ENCODE results near the gene BMERB1. TPM values are rescaled to one million over a fixed set of nuclear protein-coding genes. Genes with fewer than 3 reads are reported as not detected.
"Not testable (repeated sequence)": the region's sequence is repeated elsewhere in the genome, so short reads cannot be mapped to it uniquely, and the experiment has no call there.

The BMERB1 gene
- total RNA-seq, 1 experiment from 2014 or later: 10.3 TPM

DNA sequence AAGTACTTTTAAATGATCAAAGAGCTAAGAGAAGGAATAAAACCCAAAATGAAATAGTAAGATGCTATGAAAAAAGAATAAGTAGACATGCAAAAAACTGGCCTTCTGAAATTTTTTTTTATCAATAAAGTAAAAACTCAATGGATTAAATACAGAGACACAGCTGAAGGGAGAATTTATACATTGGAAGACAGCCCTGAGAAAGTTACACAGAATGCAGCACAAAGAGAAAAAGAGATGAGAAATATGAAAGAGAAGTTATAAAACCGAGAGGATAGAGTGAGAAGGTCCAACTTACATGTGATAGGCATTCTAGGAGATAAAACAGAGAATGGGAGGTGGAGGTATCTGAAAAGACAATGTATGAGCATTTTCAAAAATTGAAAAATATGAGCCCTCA, 151.6 kb downstream of the BMERB1 start:
- no peak for DNase-seq (ENCODE audit: low read depth)

- no peak for DNase-seq (ENCODE audit: low read depth)
These were observed 152.3 kb downstream of the BMERB1 start for GRCh38 chr16:15586716-15587115.

DNA sequence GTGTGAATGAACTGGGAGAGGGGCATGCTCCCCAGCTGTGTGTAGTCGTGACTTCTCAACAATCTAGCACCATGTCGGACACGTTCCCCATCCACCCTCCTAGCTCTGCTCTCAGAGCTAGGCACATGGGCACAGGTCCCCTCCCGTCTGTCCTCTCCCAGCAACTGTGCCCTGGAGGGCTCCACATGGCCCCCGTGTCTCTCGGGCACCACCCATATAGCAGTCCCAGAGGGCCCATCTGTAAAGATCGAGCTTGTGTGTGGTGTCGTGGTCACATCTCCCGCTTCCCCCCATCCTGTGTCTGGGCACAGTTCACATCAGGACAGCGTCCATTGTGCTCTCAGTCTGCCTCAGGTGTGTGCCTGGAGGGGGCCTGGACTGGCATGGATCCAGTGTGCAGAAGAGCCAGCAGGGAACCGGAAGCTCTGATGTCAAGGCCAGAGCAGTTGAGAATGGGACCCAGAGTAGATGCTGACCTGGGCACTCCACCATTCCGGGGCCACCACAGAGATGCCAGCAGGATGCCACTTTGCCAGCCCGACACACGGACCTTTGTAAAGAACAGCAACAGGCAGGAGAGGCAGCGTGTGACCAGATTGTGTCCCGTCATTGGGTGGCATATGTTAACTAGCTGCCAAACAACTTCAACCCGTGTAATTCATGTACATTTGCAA, 152.9 kb downstream of the BMERB1 start:
- DNase-seq (ENCODE audit: low read depth): no peak

DNA sequence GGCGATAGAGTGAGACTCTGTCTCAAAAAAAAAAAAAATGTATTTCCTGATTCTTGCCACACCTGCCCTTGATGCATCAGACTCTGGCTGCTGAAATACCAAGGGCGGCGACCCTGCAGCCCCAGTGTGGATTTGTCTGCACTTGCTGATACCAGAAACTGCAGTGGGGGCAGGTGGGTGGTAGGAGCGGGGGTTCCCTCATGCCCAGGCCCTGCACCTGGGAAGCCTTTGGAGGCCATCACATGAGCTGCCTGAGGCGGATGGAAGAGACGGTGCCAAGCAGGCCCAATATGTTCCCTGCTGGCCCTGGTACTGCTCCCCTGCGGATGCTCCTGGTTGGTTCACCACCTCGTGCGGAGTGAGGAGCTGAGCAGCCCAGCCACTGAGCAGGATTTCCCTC, 157.9 kb downstream of the BMERB1 start:
- DNase-seq (ENCODE audit: low read depth): no peak

DNA sequence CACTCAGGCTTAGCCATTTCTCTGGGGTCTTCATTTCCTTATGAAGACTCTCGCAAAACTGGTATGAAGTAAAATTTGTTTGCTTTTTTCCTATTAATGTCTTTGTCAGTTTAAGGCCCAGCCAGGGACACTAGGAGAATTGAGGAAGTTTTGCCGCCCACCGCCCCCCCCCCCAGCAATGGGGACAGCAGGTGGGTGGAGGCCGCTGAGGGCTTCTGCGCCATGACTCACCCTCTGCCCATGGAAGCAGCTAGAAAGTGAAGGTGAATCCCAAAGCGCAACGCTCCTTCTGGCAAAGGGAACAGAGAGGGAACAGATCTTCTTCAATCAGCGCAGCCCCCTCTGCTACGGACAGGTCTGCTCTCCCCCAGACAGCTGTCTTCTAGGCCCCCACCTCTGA, 158.8 kb downstream of the BMERB1 start:
- no peak for DNase-seq (ENCODE audit: low read depth)

- DNase-seq (ENCODE audit: low read depth): no peak
These were observed 160.4 kb downstream of the BMERB1 start for GRCh38 chr16:15594711-15595320.

GRCh38 chr16:15597135-15597534, 162.7 kb downstream of the BMERB1 start:
- no peak for DNase-seq (ENCODE audit: low read depth)

DNA sequence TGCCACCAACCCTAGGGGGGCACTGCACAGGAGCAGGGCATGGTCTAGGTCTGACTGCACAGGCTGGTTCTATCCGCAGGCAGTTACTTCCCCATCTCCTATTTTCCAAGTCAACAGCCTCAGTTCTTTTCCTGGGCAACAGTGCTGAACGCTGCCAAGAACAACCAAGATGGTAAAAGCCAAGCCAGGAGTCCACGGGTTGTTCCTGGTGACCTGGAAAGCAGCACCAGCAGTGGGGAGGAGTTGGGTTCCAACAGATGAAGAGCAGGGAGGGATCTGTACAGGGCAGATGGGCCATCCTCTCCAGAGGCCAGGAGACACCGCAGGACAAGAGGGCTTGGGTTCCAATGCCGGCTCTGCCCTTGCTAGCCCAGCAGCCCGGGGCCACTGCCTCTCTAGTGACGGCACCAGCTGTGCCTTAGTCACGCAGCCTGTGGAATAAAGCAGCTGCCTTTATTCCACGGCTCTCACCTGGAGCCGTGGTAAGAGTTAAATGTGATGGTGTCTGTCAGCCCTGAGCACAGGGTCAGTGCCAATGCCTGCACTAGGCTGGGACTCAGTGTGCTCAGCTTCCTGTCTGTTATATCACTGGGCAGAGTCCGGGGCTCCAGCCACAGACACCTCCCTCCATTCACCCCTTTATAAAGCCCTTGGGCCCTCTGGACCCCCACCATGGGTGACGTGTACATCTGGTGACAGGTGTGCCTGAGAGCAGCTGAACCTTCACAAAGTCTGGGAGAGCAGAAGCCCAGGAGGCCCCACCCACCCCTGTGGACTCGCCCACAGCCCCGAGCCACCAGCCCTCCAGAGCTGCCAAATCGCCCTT, 163.6 kb downstream of the BMERB1 start:
- DNase-seq (ENCODE audit: low read depth): no peak

DNA sequence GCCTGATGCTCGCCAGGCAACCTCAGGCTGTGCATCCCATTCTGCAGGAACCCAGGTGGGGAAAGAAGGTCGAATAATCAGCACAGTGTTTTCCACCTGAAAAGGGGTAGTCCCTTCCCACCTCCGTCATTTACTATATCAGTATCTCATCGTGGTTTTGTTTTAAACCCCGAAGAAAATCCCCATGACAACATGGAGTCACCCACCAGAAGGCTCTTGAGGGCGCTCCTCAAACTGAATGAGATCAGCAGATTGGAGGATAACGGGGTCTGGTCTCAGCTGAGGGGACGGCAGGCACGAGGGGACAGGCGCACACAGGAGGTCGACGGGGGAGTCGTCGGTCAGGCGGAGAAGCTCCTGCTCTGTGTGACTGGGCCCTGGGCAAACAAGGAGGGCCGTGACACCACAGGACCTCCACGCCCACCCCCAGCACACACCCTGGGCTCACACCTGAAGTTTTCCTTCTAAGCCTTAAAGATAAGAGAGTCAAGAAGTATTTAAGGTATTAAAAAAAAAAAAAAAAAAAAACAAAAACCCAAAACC, 164.3 kb downstream of the BMERB1 start:
- DNase-seq (ENCODE audit: low read depth): no peak

DNA sequence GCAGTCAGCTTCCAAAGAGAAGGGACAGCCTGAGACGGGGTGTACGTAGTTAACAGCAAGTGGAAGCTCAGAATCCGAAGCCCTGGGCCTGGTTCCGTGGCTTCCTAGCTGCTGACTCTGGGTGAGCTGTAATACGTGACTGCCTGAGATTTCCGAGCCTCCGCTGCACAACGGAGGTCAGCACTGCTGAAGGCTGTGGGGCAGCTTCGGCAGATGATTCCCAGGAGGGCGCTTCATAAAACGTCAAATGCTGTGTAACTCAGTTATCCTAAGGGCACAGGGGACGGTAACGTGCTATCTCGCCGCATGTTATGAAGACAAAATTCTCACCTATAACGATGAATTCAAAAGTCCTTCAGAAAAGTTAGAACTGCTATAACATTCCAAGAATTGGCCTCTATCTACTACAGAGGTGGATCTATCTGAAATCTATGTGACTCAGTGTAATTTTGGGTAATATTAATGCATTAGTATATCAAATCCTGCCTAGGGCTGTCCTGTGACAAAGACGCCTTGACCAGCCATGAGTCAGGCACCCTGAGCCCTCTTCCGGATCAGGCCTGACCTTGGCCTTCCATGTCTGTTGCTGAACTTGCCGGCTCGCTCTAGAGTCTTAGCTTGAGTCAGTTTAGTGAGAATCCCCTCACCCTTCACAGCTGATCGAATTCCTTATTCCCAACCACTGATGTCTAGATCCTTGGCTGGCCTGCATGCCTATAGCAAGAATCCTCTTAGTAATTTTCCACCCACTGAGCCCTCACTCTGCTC, 165.1 kb downstream of the BMERB1 start:
- DNase-seq (ENCODE audit: low read depth): no peak

DNA sequence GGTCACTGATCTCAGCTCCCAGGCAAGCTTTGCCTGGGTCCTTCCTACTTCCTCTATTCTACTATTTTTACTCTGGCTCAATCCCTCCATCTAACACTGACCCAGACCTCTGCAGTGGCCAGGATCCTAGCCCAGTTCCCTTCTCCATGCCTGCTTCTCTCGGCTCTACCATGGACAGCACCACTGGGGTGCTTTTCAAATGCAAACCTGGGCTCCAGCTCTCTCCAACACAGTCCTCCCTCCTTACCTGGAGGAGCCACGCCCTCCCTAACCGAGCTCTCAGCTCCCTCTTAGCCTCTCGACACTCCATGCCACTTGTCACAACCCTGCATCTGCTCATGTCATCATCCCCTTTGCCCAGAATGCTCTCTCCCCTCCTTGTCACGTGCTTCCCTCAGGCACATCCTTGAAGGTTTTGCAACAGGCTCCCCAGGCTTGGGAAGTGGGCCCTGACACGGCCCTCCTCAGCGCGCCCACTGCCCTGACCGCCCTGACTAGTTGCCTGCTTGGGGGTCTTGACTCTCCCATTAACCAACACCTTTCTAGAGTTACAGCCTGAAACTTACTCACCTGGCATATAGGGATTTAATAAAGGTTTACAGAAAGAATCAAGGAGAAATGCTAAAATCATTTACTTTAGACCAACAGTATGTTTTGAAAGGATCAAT, 167.0 kb downstream of the BMERB1 start:
- DNase-seq (ENCODE audit: low read depth): no peak

- DNase-seq (ENCODE audit: low read depth): no peak
These were observed 168.1 kb downstream of the BMERB1 start for GRCh38 chr16:15602285-15603044.

- no peak for DNase-seq (ENCODE audit: low read depth)
These were observed 170.4 kb downstream of the BMERB1 start for GRCh38 chr16:15604460-15605440.

DNA sequence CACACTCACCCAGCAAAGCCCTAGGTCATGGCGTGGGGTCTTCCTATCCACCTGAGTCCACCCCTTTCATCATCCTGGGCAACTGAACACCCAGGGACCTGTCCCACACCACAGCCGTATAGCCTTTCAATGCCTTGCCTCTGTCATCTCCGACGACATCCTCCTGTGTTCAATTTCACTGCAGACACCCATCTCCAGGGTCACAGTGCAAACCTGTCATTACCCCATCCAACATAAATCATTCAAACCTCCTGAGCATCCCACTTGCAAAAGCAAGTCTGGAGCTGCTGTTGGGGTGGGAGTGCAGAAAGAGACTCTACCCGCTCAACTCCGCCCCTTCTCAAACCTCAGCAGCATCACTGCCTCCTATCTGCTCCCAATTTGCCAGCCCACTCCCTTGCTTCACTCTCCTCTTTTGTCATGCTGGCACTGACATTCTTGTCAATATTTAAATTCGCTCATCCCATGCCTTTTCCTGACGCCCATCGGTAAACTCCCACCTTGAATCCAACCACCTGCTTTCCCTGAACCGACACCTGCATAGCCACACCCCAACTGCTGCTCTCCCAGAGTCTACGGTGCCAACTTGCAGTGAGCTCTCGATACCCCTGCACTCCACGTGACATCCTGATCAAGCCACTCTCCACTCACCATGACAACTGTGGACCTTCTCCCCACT, 171.6 kb downstream of the BMERB1 start:
- no peak for DNase-seq (ENCODE audit: low read depth)

GRCh38 chr16:15606518-15607220, 172.3 kb downstream of the BMERB1 start:
- no peak for DNase-seq (ENCODE audit: low read depth)

- not testable (repeated sequence) for DNase-seq (ENCODE audit: low read depth)
These were observed 172.9 kb downstream of the BMERB1 start for GRCh38 chr16:15607221-15607699.

DNA sequence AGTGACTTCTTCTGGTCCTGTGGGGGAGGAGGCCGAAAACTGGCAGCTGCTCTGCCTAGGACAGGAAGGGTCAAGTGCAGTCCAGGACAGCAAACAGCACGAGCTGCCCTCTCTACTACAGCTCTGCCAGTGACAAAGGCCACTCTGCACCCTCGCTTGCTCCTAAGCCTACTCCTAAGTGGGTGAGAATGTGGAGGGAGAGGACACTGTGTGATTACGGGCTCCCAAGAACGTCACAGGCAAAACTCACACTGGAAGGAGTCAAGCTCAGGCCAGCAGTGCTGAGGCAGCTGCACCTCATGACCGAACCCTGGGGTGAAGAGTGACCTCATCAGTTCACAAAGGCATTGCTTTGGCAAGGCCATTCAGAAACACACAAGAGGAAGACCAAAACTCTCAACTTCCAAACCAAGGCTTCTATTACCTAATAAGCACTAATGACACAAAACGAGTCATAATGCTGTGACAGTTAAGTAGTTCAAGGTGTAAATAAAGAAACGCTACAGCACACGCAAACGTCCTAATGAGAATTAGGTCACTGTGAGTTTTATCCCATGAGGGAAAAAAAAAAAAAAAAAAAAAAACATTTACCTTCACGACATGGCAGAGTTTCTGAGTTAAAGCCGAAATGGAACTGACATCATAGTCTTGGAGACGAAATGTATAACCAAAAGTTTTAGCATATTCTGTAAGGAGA, 173.5 kb downstream of the BMERB1 start:
- no peak for DNase-seq (ENCODE audit: low read depth)
